Cardiac fibroblast (primary cell): ENCODE data around the gene ARID1B.

Source experiments
- DNase-seq, 2 donors: peaks; one replicate each; pipeline versions ENCODE4 v3.0.0 to v3.0.0-alpha.2; 2010; ENCODE audit warnings: low read depth in 2 of 2
- H3K4me3 ChIP-seq, 2 donors: replicated peaks in 1 of 2; 1 replicate in 1 of 2; 2 replicates in 1 of 2; pipeline ENCODE4 v1.5.1; 2011; ENCODE audit warnings: low read depth in 2 of 2, low read length in 2 of 2, mild to moderate bottlenecking in 2 of 2, moderate library complexity in 1 of 2
- CTCF ChIP-seq: IDR thresholded peaks from one replicate; pipeline ENCODE4 v1.5.1; 2011; ENCODE audit warnings: low read depth, mild to moderate bottlenecking, low read length, inconsistent platforms

The ARID1B gene

GRCh38 chr6:157125531-157125930 lies 348.4 kb downstream of the ARID1B start:
- no peak overlapping the region for H3K4me3 ChIP-seq
- no peak for DNase-seq
- no peak for TF ChIP-seq CTCF

- no peak for DNase-seq
- H3K4me3 ChIP-seq = no peak overlapping the region
- TF ChIP-seq CTCF = no peak
These were observed 349.3 kb downstream of the ARID1B start for GRCh38 chr6:157126183-157127098.

- no peak for DNase-seq
- no peak overlapping the region for H3K4me3 ChIP-seq
- TF ChIP-seq CTCF = no peak
These were observed 351.1 kb downstream of the ARID1B start for GRCh38 chr6:157128235-157128775.

GRCh38 chr6:157131250-157131649 lies 354.1 kb downstream of the ARID1B start:
- no peak overlapping the region for H3K4me3 ChIP-seq
- DNase-seq = no peak
- no peak for TF ChIP-seq CTCF

- TF ChIP-seq CTCF = no peak
These were observed 356.7 kb downstream of the ARID1B start for GRCh38 chr6:157133856-157134255.

GRCh38 chr6:157134402-157135047 lies 357.3 kb downstream of the ARID1B start:
- peak; percentile 25 to 73 for DNase-seq
- no peak overlapping the region for H3K4me3 ChIP-seq
- TF ChIP-seq CTCF = no peak

More at GRCh38 chr6:157133856-157134255, 356.7 kb downstream of the ARID1B start:
- H3K4me3 ChIP-seq = no peak overlapping the region
- no peak for DNase-seq
